ENCODE measurements around the gene KRT80. TPM values are rescaled to one million over a fixed set of nuclear protein-coding genes. Genes with fewer than 3 reads are reported as not detected.

The KRT80 gene
- total and polyA plus RNA-seq, 2 donors from 2014 or later: 1.0 to 12.3 TPM

DNA sequence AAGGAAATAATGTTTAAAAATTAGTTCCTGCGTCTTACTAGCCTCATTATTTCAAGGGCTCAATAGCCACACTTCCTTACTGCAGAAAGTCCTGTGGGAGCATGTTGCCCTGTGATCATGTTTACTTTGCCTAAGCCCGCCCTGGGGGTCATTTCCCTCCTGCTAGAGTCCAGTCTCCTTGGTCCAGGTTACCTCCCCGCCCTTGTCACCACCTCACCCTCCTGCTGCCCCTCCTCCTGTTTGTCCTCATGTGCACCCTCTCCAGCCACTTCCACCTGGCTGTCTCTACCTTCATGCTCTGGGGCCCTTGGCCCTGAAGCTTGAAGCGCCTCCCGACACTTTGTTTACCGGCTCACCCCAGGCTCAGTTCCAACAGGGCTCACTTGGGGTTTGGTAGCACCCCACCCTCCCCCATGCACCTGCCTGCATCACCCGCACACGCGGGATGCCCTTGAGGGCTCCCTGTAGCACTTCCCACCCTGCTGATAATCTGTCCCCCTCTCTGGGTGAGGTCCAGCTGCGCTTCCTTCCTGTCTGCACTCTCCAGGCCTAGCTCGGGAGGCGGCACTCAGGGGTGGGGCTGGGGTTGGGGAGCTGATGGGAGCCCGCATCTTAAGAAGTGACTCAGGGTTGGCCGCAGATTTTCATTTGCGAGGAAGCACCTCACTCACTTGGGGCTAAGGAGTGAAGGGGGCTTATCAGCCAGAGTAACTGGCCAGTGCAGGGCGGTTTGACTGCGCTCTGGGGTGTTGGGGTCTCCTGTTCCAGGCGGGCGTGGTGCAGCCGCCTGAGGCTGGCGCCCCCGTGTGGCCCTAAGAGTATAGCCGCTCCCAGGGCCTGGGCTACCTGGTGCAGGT lies 72.2 kb downstream of the KRT80 start:
- peak overlapping the region; percentile 82 to 89 for H3K27ac ChIP-seq (ENCODE audit: low read depth in 2 of 2, low read length in 2 of 2)
- H3K9me3 ChIP-seq (ENCODE audit: control insufficient read depth in 2 of 3, insufficient read depth in 1 of 3, low read length in 3 of 3): no peaks in the 10 kb centered on the region
- DNase-seq: peak; percentile 67 to 86 (median 79)
- no peak for FAIRE-seq
- TF ChIP-seq, protein P1, sequence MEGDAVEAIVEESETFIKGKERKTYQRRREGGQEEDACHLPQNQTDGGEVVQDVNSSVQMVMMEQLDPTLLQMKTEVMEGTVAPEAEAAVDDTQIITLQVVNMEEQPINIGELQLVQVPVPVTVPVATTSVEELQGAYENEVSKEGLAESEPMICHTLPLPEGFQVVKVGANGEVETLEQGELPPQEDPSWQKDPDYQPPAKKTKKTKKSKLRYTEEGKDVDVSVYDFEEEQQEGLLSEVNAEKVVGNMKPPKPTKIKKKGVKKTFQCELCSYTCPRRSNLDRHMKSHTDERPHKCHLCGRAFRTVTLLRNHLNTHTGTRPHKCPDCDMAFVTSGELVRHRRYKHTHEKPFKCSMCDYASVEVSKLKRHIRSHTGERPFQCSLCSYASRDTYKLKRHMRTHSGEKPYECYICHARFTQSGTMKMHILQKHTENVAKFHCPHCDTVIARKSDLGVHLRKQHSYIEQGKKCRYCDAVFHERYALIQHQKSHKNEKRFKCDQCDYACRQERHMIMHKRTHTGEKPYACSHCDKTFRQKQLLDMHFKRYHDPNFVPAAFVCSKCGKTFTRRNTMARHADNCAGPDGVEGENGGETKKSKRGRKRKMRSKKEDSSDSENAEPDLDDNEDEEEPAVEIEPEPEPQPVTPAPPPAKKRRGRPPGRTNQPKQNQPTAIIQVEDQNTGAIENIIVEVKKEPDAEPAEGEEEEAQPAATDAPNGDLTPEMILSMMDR (IDR thresholded peaks at IDR 0.05; ENCODE audit: borderline replicate concordance, extremely low read depth, insufficient read depth): peak; percentile 49
- peak overlapping the region in 1 of 3 donors; percentile 63 for H3K9ac ChIP-seq (ENCODE audit: low read length in 3 of 3)
- H3K4me1 ChIP-seq (ENCODE audit: control insufficient read depth in 2 of 3, insufficient read depth in 2 of 3, low read depth in 1 of 3, low read length in 3 of 3): peaks cover 0 to 17% (median 6%) of the 10 kb centered on the region in 3 donors
- no peak overlapping the region for H3K4me3 ChIP-seq (ENCODE audit: low read length in 3 of 3)
- no peaks in the 10 kb centered on the region for H3K36me3 ChIP-seq (ENCODE audit: control insufficient read depth in 2 of 3, insufficient read depth in 3 of 3, low read length in 3 of 3)
- no peaks in the 10 kb centered on the region for H3K27me3 ChIP-seq (ENCODE audit: control insufficient read depth, insufficient read depth, low read length)
- intact Hi-C loops (cut with DNase I): no loop called here

Other genes with a start within 250 kb of the KRT80 start
- 95.5 TPM for gene ACVR1B, start 240.3 kb downstream of the KRT80 start, total RNA-seq
- 30.6 TPM for gene ACVR1B, start 240.3 kb downstream of the KRT80 start, polyA plus RNA-seq (ENCODE audit: insufficient read depth, low read depth, low replicate concordance)
- gene TAMALIN, start 185.1 kb downstream of the KRT80 start, total RNA-seq: 52.3 TPM
- 22.3 TPM for gene TAMALIN, start 185.1 kb downstream of the KRT80 start, polyA plus RNA-seq (ENCODE audit: insufficient read depth, low read depth, low replicate concordance)
- 37.2 TPM for gene NR4A1, start 140.6 kb downstream of the KRT80 start, total RNA-seq
- 54.1 TPM for gene NR4A1, start 140.6 kb downstream of the KRT80 start, polyA plus RNA-seq (ENCODE audit: insufficient read depth, low read depth, low replicate concordance)
- gene ATG101, start 122.0 kb downstream of the KRT80 start, total RNA-seq: 32.1 TPM
- 53.0 TPM for gene ATG101, start 122.0 kb downstream of the KRT80 start, polyA plus RNA-seq (ENCODE audit: insufficient read depth, low read depth, low replicate concordance)
- gene SMIM41, start 112.3 kb downstream of the KRT80 start, total RNA-seq: 0.31 TPM
- not detected for gene SMIM41, start 112.3 kb downstream of the KRT80 start, polyA plus RNA-seq (ENCODE audit: insufficient read depth, low read depth, low replicate concordance)
- gene KRT7, start 41.2 kb upstream of the KRT80 start, total RNA-seq: 1,490 TPM
- 173 TPM for gene KRT7, start 41.2 kb upstream of the KRT80 start, polyA plus RNA-seq (ENCODE audit: insufficient read depth, low read depth, low replicate concordance)
- gene KRT86, start 82.6 kb upstream of the KRT80 start, total RNA-seq: 1.3 TPM
- not detected for gene KRT86, start 82.6 kb upstream of the KRT80 start, polyA plus RNA-seq (ENCODE audit: insufficient read depth, low read depth, low replicate concordance)
- not detected for gene KRT81, start 99.5 kb upstream of the KRT80 start, total RNA-seq
- not detected for gene KRT81, start 99.5 kb upstream of the KRT80 start, polyA plus RNA-seq (ENCODE audit: insufficient read depth, low read depth, low replicate concordance)
- gene KRT83, start 129.4 kb upstream of the KRT80 start, total RNA-seq: not detected
- gene KRT83, start 129.4 kb upstream of the KRT80 start, polyA plus RNA-seq (ENCODE audit: insufficient read depth, low read depth, low replicate concordance): not detected
- not detected for gene KRT85, start 175.5 kb upstream of the KRT80 start, total RNA-seq
- gene KRT85, start 175.5 kb upstream of the KRT80 start, polyA plus RNA-seq (ENCODE audit: insufficient read depth, low read depth, low replicate concordance): 0.58 TPM
- gene KRT84, start 193.6 kb upstream of the KRT80 start, total RNA-seq: not detected
- gene KRT84, start 193.6 kb upstream of the KRT80 start, polyA plus RNA-seq (ENCODE audit: insufficient read depth, low read depth, low replicate concordance): not detected
- not detected for gene KRT82, start 214.3 kb upstream of the KRT80 start, total RNA-seq
- gene KRT82, start 214.3 kb upstream of the KRT80 start, polyA plus RNA-seq (ENCODE audit: insufficient read depth, low read depth, low replicate concordance): not detected
- gene KRT75, start 242.4 kb upstream of the KRT80 start, total RNA-seq: not detected
- gene KRT75, start 242.4 kb upstream of the KRT80 start, polyA plus RNA-seq (ENCODE audit: insufficient read depth, low read depth, low replicate concordance): not detected